AG10803 (cell line): Measurements from ENCODE around the gene LRRN1.
"Not testable (repeated sequence)": the region's sequence is repeated elsewhere in the genome, so short reads cannot be mapped to it uniquely, and the experiment has no call there.

Experiments
- DNase-seq: peaks from one replicate; pipeline ENCODE4 v3.0.0; 2010; ENCODE audit warnings: low read depth
- H3K4me3 ChIP-seq: 2 replicates; pipeline ENCODE4 v1.5.1; 2011; ENCODE audit warnings: mild to moderate bottlenecking, low read length, control low read depth
- TF ChIP-seq, protein P1 (sequence below): conservative IDR thresholded peaks from 2 replicates; pipeline ENCODE4 v1.5.1; 2011; ENCODE audit warnings: mild to moderate bottlenecking, low read length, control low read depth, inconsistent platforms

Gene LRRN1

GRCh38 chr3:3825035-3825434 lies 25.8 kb downstream of the LRRN1 start:
- DNase-seq = no peak
- TF ChIP-seq, protein P1, sequence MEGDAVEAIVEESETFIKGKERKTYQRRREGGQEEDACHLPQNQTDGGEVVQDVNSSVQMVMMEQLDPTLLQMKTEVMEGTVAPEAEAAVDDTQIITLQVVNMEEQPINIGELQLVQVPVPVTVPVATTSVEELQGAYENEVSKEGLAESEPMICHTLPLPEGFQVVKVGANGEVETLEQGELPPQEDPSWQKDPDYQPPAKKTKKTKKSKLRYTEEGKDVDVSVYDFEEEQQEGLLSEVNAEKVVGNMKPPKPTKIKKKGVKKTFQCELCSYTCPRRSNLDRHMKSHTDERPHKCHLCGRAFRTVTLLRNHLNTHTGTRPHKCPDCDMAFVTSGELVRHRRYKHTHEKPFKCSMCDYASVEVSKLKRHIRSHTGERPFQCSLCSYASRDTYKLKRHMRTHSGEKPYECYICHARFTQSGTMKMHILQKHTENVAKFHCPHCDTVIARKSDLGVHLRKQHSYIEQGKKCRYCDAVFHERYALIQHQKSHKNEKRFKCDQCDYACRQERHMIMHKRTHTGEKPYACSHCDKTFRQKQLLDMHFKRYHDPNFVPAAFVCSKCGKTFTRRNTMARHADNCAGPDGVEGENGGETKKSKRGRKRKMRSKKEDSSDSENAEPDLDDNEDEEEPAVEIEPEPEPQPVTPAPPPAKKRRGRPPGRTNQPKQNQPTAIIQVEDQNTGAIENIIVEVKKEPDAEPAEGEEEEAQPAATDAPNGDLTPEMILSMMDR = no peak
- H3K4me3 ChIP-seq = no peak overlapping the region

GRCh38 chr3:3826521-3826920 lies 27.3 kb downstream of the LRRN1 start:
- TF ChIP-seq, protein P1 = no peak
- no peak overlapping the region for H3K4me3 ChIP-seq
- DNase-seq = no peak

GRCh38 chr3:3827111-3827510 lies 27.9 kb downstream of the LRRN1 start:
- TF ChIP-seq, protein P1 = no peak
- no peak for DNase-seq
- no peak overlapping the region for H3K4me3 ChIP-seq

DNA sequence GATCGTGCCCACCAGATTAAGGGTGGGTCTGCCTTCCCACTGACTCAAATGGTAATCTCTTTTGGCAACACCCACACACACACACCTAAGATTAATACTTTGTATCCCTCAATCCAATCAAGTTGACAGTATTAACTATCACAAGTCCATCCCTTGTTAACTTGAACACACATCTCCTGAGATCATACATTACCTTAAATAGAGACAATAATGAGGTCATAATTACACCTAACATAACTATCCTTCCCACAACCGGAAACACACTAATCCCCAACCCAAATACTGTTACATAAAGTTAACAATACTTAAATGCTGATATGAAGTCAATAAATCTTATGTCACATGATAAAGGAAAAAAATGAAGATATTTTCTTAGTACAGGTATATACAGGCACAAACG lies 29.2 kb downstream of the LRRN1 start:
- not testable (repeated sequence) for H3K4me3 ChIP-seq, DNase-seq

GRCh38 chr3:3836845-3837244 lies 37.6 kb downstream of the LRRN1 start:
- TF ChIP-seq, protein P1 = no peak
- DNase-seq = no peak
- H3K4me3 ChIP-seq = no peak overlapping the region

DNA sequence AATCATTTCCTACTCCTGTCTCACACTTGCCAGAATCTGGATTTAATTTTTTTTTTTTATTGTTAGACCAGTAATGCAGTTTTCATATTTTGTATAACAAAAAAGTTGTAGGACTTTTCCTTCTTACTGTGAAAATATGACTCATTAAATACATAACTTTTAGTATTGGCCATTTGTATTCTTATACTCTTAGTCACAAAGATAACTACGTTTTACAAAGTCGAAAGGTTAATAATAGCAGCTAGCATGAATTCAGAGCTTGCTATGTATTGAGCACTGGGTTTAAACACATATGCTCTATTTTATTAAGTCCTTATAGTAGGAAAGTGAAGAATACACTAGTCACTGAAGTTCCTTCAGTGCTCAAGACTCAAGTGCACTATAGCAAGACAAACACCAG lies 43.1 kb downstream of the LRRN1 start:
- TF ChIP-seq, protein P1 = no peak
- H3K4me3 ChIP-seq = no peak overlapping the region
- no peak for DNase-seq

GRCh38 chr3:3847994-3848922 lies 49.0 kb downstream of the LRRN1 start:
- TF ChIP-seq, protein P1 = no peak
- no peak for DNase-seq
- no peak overlapping the region for H3K4me3 ChIP-seq

DNA sequence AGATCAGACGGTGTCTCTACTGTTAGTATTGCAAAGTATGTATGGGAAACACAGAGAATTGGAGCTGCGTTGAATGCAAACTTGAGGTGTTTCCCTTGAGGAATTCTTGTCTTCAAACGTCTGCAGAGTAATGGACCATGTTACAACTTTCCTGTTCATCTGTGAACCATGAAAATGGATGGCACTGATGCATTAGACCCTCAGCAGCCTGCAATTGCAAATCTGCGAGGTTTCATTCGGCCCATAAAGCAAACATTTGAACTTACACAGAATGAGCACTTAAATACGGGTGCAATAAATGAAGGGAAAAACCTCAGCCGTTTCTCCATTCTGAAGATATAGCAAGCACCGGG lies 49.7 kb downstream of the LRRN1 start:
- DNase-seq = no peak
- TF ChIP-seq, protein P1 = no peak
- H3K4me3 ChIP-seq = no peak overlapping the region
